T-helper 17 cell (primary cell): ENCODE data around the gene TYROBP. TPM values are rescaled to one million over a fixed set of nuclear protein-coding genes. Genes with fewer than 3 reads are reported as not detected.
"Not testable (repeated sequence)": the region's sequence is repeated elsewhere in the genome, so short reads cannot be mapped to it uniquely, and the experiment has no call there.

ENCODE experiments used
- ATAC-seq: fragments of 150-1000 bp; cut with Tn5 transposase; 2 replicates; pipeline ENCODE4 v1.10.0; 2021; ENCODE audit warnings: mild to moderate bottlenecking, moderate library complexity
- DNase-seq, 3 donors: peaks; one replicate each; pipeline versions ENCODE4 v3.0.0 to v3.0.0-alpha.2; 2020 to 2021
- H3K9me3 ChIP-seq: one replicate; pipeline ENCODE4 v1.7.0; 2013; ENCODE audit warnings: low read length, mild to moderate bottlenecking; ENCODE audit not compliant: control insufficient read depth, poor library complexity, severe bottlenecking
- H3K27ac Mint-ChIP-seq: one replicate; pipeline ENCODE4 v1.8.0; 2022; ENCODE audit warnings: mild to moderate bottlenecking, moderate library complexity, mixed read lengths
- H3K27me3 Mint-ChIP-seq: one replicate; pipeline ENCODE4 v1.8.0; 2022; ENCODE audit warnings: mixed read lengths
- H3K36me3 Mint-ChIP-seq: one replicate; pipeline ENCODE4 v1.8.0; 2022; ENCODE audit warnings: low read depth, mixed read lengths
- H3K4me1 Mint-ChIP-seq: one replicate; pipeline ENCODE4 v1.8.0; 2022; ENCODE audit warnings: mild to moderate bottlenecking, mixed read lengths
- H3K4me3 Mint-ChIP-seq: one replicate; pipeline ENCODE4 v1.8.0; 2022; ENCODE audit warnings: mild to moderate bottlenecking, moderate library complexity, mixed read lengths
- total RNA-seq, 4 donors: library from RNA in 2 of 4; stranded (reverse) in 2 of 4; gene quantifications; one replicate each; pipeline ENCODE4 v1.2.3 and lab custom pipeline; 2022 to 2026

TYROBP gene
- total RNA-seq, 2 donors from 2014 or later: 5.9 to 16.7 TPM

DNA sequence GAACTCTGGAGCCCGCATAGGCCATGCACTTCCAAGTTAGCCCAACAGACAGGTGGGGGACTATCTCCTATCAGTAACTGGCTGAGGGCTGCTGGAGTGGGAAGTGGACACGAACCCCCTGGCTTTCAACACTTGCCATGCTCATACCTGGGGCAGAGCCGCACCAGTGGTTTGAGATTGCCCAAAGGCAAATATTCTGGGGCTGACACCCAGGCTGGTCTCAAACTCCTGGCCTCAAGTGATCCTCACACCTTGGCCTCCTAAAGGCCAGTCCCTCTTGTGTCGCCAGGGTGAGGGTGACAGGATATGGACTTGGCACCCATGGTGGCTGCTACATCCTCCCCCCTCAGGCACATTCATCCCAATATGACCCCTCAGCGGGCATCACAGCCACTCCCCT is 20.9 kb downstream of the TYROBP start:
- no peak overlapping the region for H3K4me3 Mint-ChIP-seq
- ATAC-seq (no peak), DNase-seq (no peak)
- peak overlapping the region; percentile 84 for H3K27ac Mint-ChIP-seq
- H3K36me3 Mint-ChIP-seq: peaks cover 7% of the 10 kb centered on the region
- H3K4me1 Mint-ChIP-seq: peaks cover 10% of the 10 kb centered on the region
- H3K9me3 ChIP-seq: no peaks in the 10 kb centered on the region
- H3K27me3 Mint-ChIP-seq: no peaks in the 10 kb centered on the region

GRCh38 chr19:35885904-35886303 is 22.2 kb downstream of the TYROBP start:
- H3K36me3 Mint-ChIP-seq: peaks cover 7% of the 10 kb centered on the region
- no peak for DNase-seq
- ATAC-seq: no peak
- no peaks in the 10 kb centered on the region for H3K9me3 ChIP-seq
- H3K4me3 Mint-ChIP-seq: no peak overlapping the region
- H3K27me3 Mint-ChIP-seq: no peaks in the 10 kb centered on the region
- peak overlapping the region; percentile 84 for H3K27ac Mint-ChIP-seq
- H3K4me1 Mint-ChIP-seq: peaks cover 11% of the 10 kb centered on the region

DNA sequence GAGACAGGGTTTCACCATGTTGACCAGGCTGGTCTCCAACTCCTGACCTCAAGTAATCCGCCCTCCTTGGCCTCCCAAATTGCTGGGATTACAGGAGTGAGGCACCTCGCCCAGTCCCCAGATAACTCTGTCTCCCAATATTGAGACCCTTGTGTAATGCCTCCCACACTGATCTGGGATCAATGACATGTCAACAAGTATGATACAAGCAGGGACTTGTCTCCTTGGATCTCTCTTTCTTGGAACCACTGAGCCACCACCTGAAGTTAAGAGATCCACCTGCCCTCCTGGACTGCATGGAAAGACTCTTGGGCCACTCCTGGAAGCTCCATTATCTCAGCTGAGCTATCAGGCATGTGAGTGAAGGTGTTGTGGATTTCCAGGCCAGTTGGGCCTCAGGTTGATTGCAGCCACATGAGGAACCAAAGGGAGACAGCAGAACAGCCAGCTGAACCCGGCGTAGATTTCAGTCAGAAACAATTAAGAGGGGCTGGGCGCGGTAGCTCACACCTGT is 22.8 kb downstream of the TYROBP start:
- Mint-ChIP-seq H3K27me3 (peaks cover under 1% of the 10 kb centered on the region), H3K27ac (peak overlapping the region; percentile 84), H3K4me3 (no peak overlapping the region), H3K4me1 (peaks cover 11% of the 10 kb centered on the region), H3K36me3 (peaks cover 7% of the 10 kb centered on the region)
- ATAC-seq: no peak
- no peaks in the 10 kb centered on the region for H3K9me3 ChIP-seq
- DNase-seq: no peak

GRCh38 chr19:35883882-35884281 is 24.2 kb downstream of the TYROBP start:
- DNase-seq (no peak), ATAC-seq (peak; percentile 20)
- peaks cover 7% of the 10 kb centered on the region for H3K36me3 Mint-ChIP-seq
- H3K27me3 Mint-ChIP-seq: peaks cover 9% of the 10 kb centered on the region
- H3K4me3 Mint-ChIP-seq: no peak overlapping the region
- H3K9me3 ChIP-seq: no peaks in the 10 kb centered on the region
- peaks cover 18% of the 10 kb centered on the region for H3K4me1 Mint-ChIP-seq
- H3K27ac Mint-ChIP-seq: peak overlapping the region; percentile 65

- DNase-seq: no peak
Measured at GRCh38 chr19:35882114-35882832, 25.8 kb downstream of the TYROBP start.

DNA sequence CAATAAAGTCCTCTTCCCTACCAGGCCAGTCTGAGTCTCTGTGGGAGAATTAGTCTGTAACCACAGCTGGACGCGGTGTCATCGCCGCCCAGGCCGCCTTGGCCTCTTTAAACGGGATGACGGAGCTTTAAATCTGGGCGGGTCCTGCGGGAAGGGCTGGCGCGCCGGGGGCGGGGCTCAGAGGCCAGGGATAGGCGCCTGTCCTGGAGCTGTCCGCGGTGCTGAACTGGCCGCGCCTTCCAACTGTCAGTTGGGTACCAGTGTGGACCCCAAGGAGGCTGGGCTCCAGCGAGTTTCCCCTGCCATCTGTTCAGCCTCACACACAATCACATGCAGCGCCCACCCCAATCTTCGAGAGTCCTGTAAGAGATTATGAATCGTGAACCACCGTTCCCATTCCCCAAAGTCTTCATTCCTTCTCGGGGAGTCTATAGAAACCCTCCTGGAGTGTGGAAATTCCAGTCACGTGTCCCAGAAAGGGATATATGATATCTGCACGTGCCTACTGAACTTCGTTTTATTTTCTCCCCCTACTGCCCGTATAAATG is 28.3 kb downstream of the TYROBP start:
- no peak overlapping the region for H3K4me3 Mint-ChIP-seq
- H3K9me3 ChIP-seq: no peaks in the 10 kb centered on the region
- H3K27me3 Mint-ChIP-seq: peaks cover 26% of the 10 kb centered on the region
- H3K27ac Mint-ChIP-seq: peak overlapping the region; percentile 43
- peak; percentile 54 for ATAC-seq
- DNase-seq: peak; percentile 56 to 70 (median 62)
- H3K36me3 Mint-ChIP-seq: peaks cover 5% of the 10 kb centered on the region
- H3K4me1 Mint-ChIP-seq: peaks cover 20% of the 10 kb centered on the region

More at GRCh38 chr19:35882114-35882832, 25.8 kb downstream of the TYROBP start:
- no peak overlapping the region for H3K4me3 Mint-ChIP-seq
- H3K9me3 ChIP-seq: no peaks in the 10 kb centered on the region
- ATAC-seq: peak; percentile 57
- H3K36me3 Mint-ChIP-seq: no peaks in the 10 kb centered on the region
- peaks cover 17% of the 10 kb centered on the region for H3K27me3 Mint-ChIP-seq
- no peak overlapping the region for H3K27ac Mint-ChIP-seq
- H3K4me1 Mint-ChIP-seq: peaks cover 15% of the 10 kb centered on the region

- no peak for DNase-seq
- no peaks in the 10 kb centered on the region for H3K9me3 ChIP-seq
- H3K4me3 Mint-ChIP-seq: no peak overlapping the region
- peaks cover 5% of the 10 kb centered on the region for H3K36me3 Mint-ChIP-seq
- peaks cover 30% of the 10 kb centered on the region for H3K27me3 Mint-ChIP-seq
- ATAC-seq: no peak
- peaks cover 20% of the 10 kb centered on the region for H3K4me1 Mint-ChIP-seq
- no peak overlapping the region for H3K27ac Mint-ChIP-seq
Measured at GRCh38 chr19:35879068-35879467, 29.0 kb downstream of the TYROBP start.

DNA sequence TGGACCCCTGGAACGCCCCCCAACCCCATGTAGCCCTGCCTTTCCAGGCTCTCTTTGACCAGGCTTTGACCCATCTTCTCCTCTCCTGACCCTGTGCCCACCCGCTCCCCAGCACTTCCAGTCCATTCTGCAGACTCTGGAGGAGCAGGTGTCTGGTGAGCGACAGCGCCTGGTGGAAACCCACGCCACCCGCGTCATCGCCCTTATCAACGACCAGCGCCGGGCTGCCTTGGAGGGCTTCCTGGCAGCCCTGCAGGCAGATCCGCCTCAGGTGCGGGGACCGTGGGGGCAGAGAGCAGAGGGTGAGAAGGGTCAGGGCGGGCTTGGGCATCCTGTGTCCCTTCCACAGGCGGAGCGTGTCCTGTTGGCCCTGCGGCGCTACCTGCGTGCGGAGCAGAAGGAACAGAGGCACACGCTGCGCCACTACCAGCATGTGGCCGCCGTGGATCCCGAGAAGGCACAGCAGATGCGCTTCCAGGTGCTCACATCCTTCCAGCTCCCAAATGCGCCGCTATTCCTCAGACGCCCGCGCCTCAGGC is 33.6 kb downstream of the TYROBP start:
- peaks cover 9% of the 10 kb centered on the region for H3K36me3 Mint-ChIP-seq
- no peaks in the 10 kb centered on the region for H3K9me3 ChIP-seq
- DNase-seq: no peak
- H3K4me1 Mint-ChIP-seq: peaks cover 21% of the 10 kb centered on the region
- H3K27ac Mint-ChIP-seq: no peak overlapping the region
- H3K27me3 Mint-ChIP-seq: peaks cover 44% of the 10 kb centered on the region
- no peak overlapping the region for H3K4me3 Mint-ChIP-seq
- ATAC-seq: no peak

- H3K27me3 Mint-ChIP-seq: peaks cover 41% of the 10 kb centered on the region
- no peak for DNase-seq
- no peaks in the 10 kb centered on the region for H3K9me3 ChIP-seq
- H3K4me1 Mint-ChIP-seq: peaks cover 23% of the 10 kb centered on the region
- no peak overlapping the region for H3K27ac Mint-ChIP-seq
- H3K36me3 Mint-ChIP-seq: peaks cover 9% of the 10 kb centered on the region
- no peak for ATAC-seq
- no peak overlapping the region for H3K4me3 Mint-ChIP-seq
Measured at GRCh38 chr19:35872180-35872579, 35.9 kb downstream of the TYROBP start.

- H3K36me3 Mint-ChIP-seq: peaks cover 9% of the 10 kb centered on the region
Measured at GRCh38 chr19:35871611-35872010, 36.5 kb downstream of the TYROBP start.

DNA sequence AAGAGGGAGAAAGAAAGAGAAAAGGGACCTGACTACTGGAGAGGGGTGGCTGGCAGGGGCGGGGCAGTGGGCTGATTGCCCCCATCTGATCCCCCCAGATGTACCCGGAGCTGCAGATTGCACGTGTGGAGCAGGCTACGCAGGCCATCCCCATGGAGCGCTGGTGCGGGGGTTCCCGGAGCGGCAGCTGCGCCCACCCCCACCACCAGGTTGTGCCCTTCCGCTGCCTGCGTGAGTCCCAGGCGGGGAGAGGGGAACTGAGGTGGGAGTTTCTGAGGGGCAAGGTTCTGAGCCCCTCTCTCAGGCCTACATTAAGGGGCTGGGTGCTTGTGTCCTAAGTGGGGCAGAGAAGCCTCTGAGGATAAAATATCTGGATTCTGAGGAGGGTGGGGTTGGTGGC is 37.3 kb downstream of the TYROBP start:
- Mint-ChIP-seq H3K27me3 (peaks cover 40% of the 10 kb centered on the region), H3K36me3 (peaks cover 5% of the 10 kb centered on the region), H3K4me1 (peaks cover 18% of the 10 kb centered on the region), H3K4me3 (no peak overlapping the region), H3K27ac (no peak overlapping the region)
- DNase-seq: no peak
- H3K9me3 ChIP-seq: no peaks in the 10 kb centered on the region
- no peak for ATAC-seq

More at GRCh38 chr19:35871611-35872010, 36.5 kb downstream of the TYROBP start:
- peaks cover 23% of the 10 kb centered on the region for H3K4me1 Mint-ChIP-seq
- no peaks in the 10 kb centered on the region for H3K9me3 ChIP-seq
- no peak overlapping the region for H3K4me3 Mint-ChIP-seq
- H3K27me3 Mint-ChIP-seq: peaks cover 40% of the 10 kb centered on the region
- ATAC-seq: no peak
- no peak overlapping the region for H3K27ac Mint-ChIP-seq
- DNase-seq: no peak

GRCh38 chr19:35870124-35870736 is 37.9 kb downstream of the TYROBP start:
- ATAC-seq, DNase-seq, H3K27ac Mint-ChIP-seq, H3K9me3 ChIP-seq: not testable (repeated sequence)
- Mint-ChIP-seq H3K36me3 (peaks cover 11% of the 10 kb centered on the region), H3K27me3 (peaks cover 46% of the 10 kb centered on the region), H3K4me1 (peaks cover 18% of the 10 kb centered on the region), H3K4me3 (peak overlapping the region; percentile 64)
